HepG2 (cell line): ENCODE measurements around the gene PARN. TPM values are rescaled to one million over a fixed set of nuclear protein-coding genes. Genes with fewer than 3 reads are reported as not detected.

Experiments
- ARNT2 ChIP-seq: sonication (generic); formaldehyde crosslinking; IDR thresholded peaks from 2 replicates; pipeline ENCODE4 v1.8.0; 2022; ENCODE audit warnings: mild to moderate bottlenecking, low read depth, missing genetic modification reagents, moderate library complexity
- CEBPG ChIP-seq: IDR thresholded peaks from 2 replicates; pipeline ENCODE4 v1.6.1; 2016
- EP300 ChIP-seq, 3 experiments: sonication (generic) in 1 of 3; formaldehyde crosslinking in 1 of 3; IDR thresholded peaks; 2 replicates each; pipeline versions ENCODE4 v1.5.1 to v1.6.1; 2011 to 2020; ENCODE audit warnings: low read depth in 2 of 3, low read length in 2 of 3, borderline replicate concordance in 1 of 3, improper control_type of control experiment in 1 of 3, mild to moderate bottlenecking in 1 of 3, missing genetic modification reagents in 1 of 3, moderate library complexity in 1 of 3
- GABPA ChIP-seq, 2 experiments: IDR thresholded peaks; 2 replicates each; pipeline ENCODE4 v1.6.1; 2011 to 2016; ENCODE audit warnings: low read depth in 2 of 2, low read length in 1 of 2, missing biosample characterization in 1 of 2, missing genetic modification characterization in 1 of 2
- HDAC6 ChIP-seq: fragments of 200-600 bp; sonication (generic); IDR thresholded peaks from 2 replicates; pipeline ENCODE4 v1.7.0; 2017; ENCODE audit warnings: mild to moderate bottlenecking, antibody characterized with exemption, low read length, low read depth
- HNF4G ChIP-seq, 2 experiments: sonication (generic) in 1 of 2; formaldehyde crosslinking in 1 of 2; IDR thresholded peaks; 2 replicates each; pipeline versions ENCODE4 v1.4.0 to v1.6.1; 2011 to 2020; ENCODE audit warnings: borderline replicate concordance in 2 of 2, low read depth in 2 of 2, mild to moderate bottlenecking in 2 of 2, low read length in 1 of 2, missing genetic modification reagents in 1 of 2, moderate library complexity in 1 of 2
- IKZF1 ChIP-seq: fragments of 450-650 bp; IDR thresholded peaks from 2 replicates; pipeline ENCODE4 v1.7.1; 2016
- NONO ChIP-seq, 2 experiments: fragments of 450-650 bp in 1 of 2; sonication (generic) in 1 of 2; formaldehyde crosslinking in 1 of 2; IDR thresholded peaks in 1 of 2; conservative IDR thresholded peaks in 1 of 2; 2 replicates each; pipeline versions ENCODE4 v1.6.1 to v1.8.0; 2017 to 2022; ENCODE audit warnings: mild to moderate bottlenecking in 1 of 2, missing genetic modification reagents in 1 of 2, moderate library complexity in 1 of 2
- RFX5 ChIP-seq: IDR thresholded peaks from 2 replicates; pipeline ENCODE4 v1.6.1; 2011; ENCODE audit warnings: low read depth, low read length, improper control_type of control experiment
- RXRA ChIP-seq: sonication (generic); formaldehyde crosslinking; IDR thresholded peaks from 2 replicates; pipeline ENCODE4 v1.5.1; 2020; ENCODE audit warnings: missing genetic modification reagents
- YY1 ChIP-seq: IDR thresholded peaks from 2 replicates; pipeline ENCODE4 v1.6.1; 2011; ENCODE audit warnings: low read length, low read depth, moderate library complexity, mild to moderate bottlenecking; ENCODE audit not compliant: insufficient read depth, insufficient replicate concordance
- ZBTB1 ChIP-seq: sonication (generic); formaldehyde crosslinking; IDR thresholded peaks from 2 replicates; pipeline ENCODE4 v1.4.0; 2020; ENCODE audit warnings: missing genetic modification reagents, borderline replicate concordance
- ZFP37 ChIP-seq: sonication (generic); formaldehyde crosslinking; IDR thresholded peaks from 2 replicates; pipeline ENCODE4 v1.4.0; 2020; ENCODE audit warnings: missing genetic modification reagents, borderline replicate concordance
- ZNF18 ChIP-seq: sonication (generic); formaldehyde crosslinking; IDR thresholded peaks from 2 replicates; pipeline ENCODE4 v1.8.0; 2022; ENCODE audit warnings: mild to moderate bottlenecking, missing genetic modification reagents; ENCODE audit not compliant: insufficient replicate concordance
- ZNF205 ChIP-seq: IDR thresholded peaks from 2 replicates; pipeline ENCODE4 v1.6.1; 2018; ENCODE audit warnings: missing biosample characterization, missing genetic modification reagents
- ZNF292 ChIP-seq: sonication (generic); formaldehyde crosslinking; IDR thresholded peaks from 2 replicates; pipeline ENCODE4 v1.8.1; 2022; ENCODE audit warnings: mild to moderate bottlenecking, low read depth, missing genetic modification reagents, borderline replicate concordance
- ZNF362 ChIP-seq: sonication (generic); formaldehyde crosslinking; IDR thresholded peaks from 2 replicates; pipeline ENCODE4 v1.4.0; 2020; ENCODE audit warnings: missing genetic modification reagents, mild to moderate bottlenecking, borderline replicate concordance
- ZNF562 ChIP-seq: sonication (generic); formaldehyde crosslinking; IDR thresholded peaks from 2 replicates; pipeline ENCODE4 v1.8.0; 2022; ENCODE audit warnings: missing genetic modification reagents, borderline replicate concordance
- polyA plus RNA-seq, 8 experiments: library from polyadenylated mRNA; depleted of rRNA in 3 of 8; stranded (reverse) in 7 of 8; unstranded in 1 of 8; fragments of >200 nt; fragmentation: Illumina TruSeq in 4 of 8; extraction: Trizol in 4 of 8; gene quantifications; 2 replicates each; pipeline versions ENCODE4 v1.2.1 to v1.2.3, GENCODE V29; 2011 to 2016; ENCODE audit warnings: low read depth in 4 of 8, missing spikeins in 1 of 8, mixed read lengths in 1 of 8; ENCODE audit not compliant: insufficient read depth in 1 of 8
- total RNA-seq, 5 experiments: library from RNA; depleted of rRNA; stranded (reverse); fragments of >200 nt; fragmentation: Illumina TruSeq; extraction: Trizol; gene quantifications; 2 replicates each; pipeline ENCODE4 v1.2.3, GENCODE V29; 2016; ENCODE audit warnings: low read depth in 1 of 5
- TF ChIP-seq, protein P1 (sequence below): sonication (generic); formaldehyde crosslinking; IDR thresholded peaks from 2 replicates; pipeline ENCODE4 v1.5.0; 2020; ENCODE audit warnings: missing genetic modification reagents, mild to moderate bottlenecking, borderline replicate concordance

The PARN gene
- total and polyA plus RNA-seq, 2 of the 13 experiments (the other 11 are each of a cell fraction or from before 2014, with no cell fraction given) = 13.3 to 47.6 TPM

- TF ChIP-seq GABPA (IDR thresholded peaks at IDR 0.05; ENCODE audit: low read depth, low read length) = no peak
- no peak for TF ChIP-seq GABPA (CRISPR knock-in tag; IDR thresholded peaks at IDR 0.05; ENCODE audit: low read depth)
- no peak for TF ChIP-seq ZFP37
- no peak for TF ChIP-seq RXRA (CRISPR knock-in tag)
- TF ChIP-seq ARNT2 (CRISPR knock-in tag) = no peak
- TF ChIP-seq, protein P1, sequence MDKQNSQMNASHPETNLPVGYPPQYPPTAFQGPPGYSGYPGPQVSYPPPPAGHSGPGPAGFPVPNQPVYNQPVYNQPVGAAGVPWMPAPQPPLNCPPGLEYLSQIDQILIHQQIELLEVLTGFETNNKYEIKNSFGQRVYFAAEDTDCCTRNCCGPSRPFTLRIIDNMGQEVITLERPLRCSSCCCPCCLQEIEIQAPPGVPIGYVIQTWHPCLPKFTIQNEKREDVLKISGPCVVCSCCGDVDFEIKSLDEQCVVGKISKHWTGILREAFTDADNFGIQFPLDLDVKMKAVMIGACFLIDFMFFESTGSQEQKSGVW (CRISPR knock-in tag) = no peak
- no peak for TF ChIP-seq ZNF562 (CRISPR knock-in tag)
- TF ChIP-seq ZNF292 = no peak
- no peak for TF ChIP-seq YY1
- no peak for TF ChIP-seq ZNF205 (CRISPR knock-in tag)
- TF ChIP-seq ZBTB1 (CRISPR knock-in tag) = no peak
- no peak for TF ChIP-seq HNF4G (IDR thresholded peaks at IDR 0.05; ENCODE audit: borderline replicate concordance, low read depth, low read length)
- TF ChIP-seq HNF4G (CRISPR knock-in tag; IDR thresholded peaks at IDR 0.05; ENCODE audit: borderline replicate concordance, low read depth) = no peak
- TF ChIP-seq EP300 (IDR thresholded peaks at IDR 0.05; ENCODE audit: low read depth in 2 of 2, low read length in 2 of 2) = no peak
- TF ChIP-seq EP300 (CRISPR knock-in tag; IDR thresholded peaks at IDR 0.05; ENCODE audit: borderline replicate concordance) = no peak
- no peak for TF ChIP-seq HDAC6
- no peak for TF ChIP-seq RFX5
- TF ChIP-seq NONO (IDR thresholded peaks at IDR 0.05) = 0 out of 2 replicates have a peak, but pooled peaks have one; percentile 80
- TF ChIP-seq NONO (CRISPR knock-in tag; conservative IDR thresholded peaks at IDR 0.05) = no peak
- no peak for TF ChIP-seq CEBPG
- no peak for TF ChIP-seq ZNF18
- TF ChIP-seq IKZF1 = 0 out of 2 replicates have a peak, but pooled peaks have one; percentile 66
- TF ChIP-seq ZNF362 (CRISPR knock-in tag) = no peak
Measured at GRCh38 chr16:14677627-14678026, 47.6 kb upstream of the PARN start (continued).
